ENCODE results near the gene STAG1.
"Not testable (repeated sequence)": the region's sequence is repeated elsewhere in the genome, so short reads cannot be mapped to it uniquely, and the experiment has no call there.

The STAG1 gene

GRCh38 chr3:136698361-136698760 is 53.8 kb downstream of the STAG1 start:
- no peak for DNase-seq

- DNase-seq, result no peak
Observed at GRCh38 chr3:136696797-136697196, 55.4 kb downstream of the STAG1 start.

- no peak for DNase-seq
Observed at GRCh38 chr3:136694321-136694720, 57.9 kb downstream of the STAG1 start.

GRCh38 chr3:136690599-136690998 is 61.6 kb downstream of the STAG1 start:
- no peak for DNase-seq

- no peak for DNase-seq
Observed at GRCh38 chr3:136685882-136686281, 66.3 kb downstream of the STAG1 start.

- no peak for DNase-seq
Observed at GRCh38 chr3:136682740-136683312, 69.4 kb downstream of the STAG1 start.

GRCh38 chr3:136678981-136679380 is 73.2 kb downstream of the STAG1 start:
- DNase-seq, result no peak

GRCh38 chr3:136676009-136676408 is 76.2 kb downstream of the STAG1 start:
- no peak for DNase-seq

GRCh38 chr3:136675150-136675858 is 76.9 kb downstream of the STAG1 start:
- DNase-seq, result no peak

- no peak for DNase-seq
Observed at GRCh38 chr3:136672457-136672856, 79.7 kb downstream of the STAG1 start.

- DNase-seq, result no peak
Observed at GRCh38 chr3:136671921-136672320, 80.3 kb downstream of the STAG1 start.

- no peak for DNase-seq
Observed at GRCh38 chr3:136670166-136670565, 82.0 kb downstream of the STAG1 start.

- DNase-seq, result no peak
Observed at GRCh38 chr3:136667081-136667480, 85.1 kb downstream of the STAG1 start.

- DNase-seq, result not testable (repeated sequence)
Observed at GRCh38 chr3:136666301-136666700, 85.9 kb downstream of the STAG1 start.

GRCh38 chr3:136664771-136665170 is 87.4 kb downstream of the STAG1 start:
- no peak for DNase-seq

- DNase-seq, result no peak
Observed at GRCh38 chr3:136661282-136661681, 90.9 kb downstream of the STAG1 start.

GRCh38 chr3:136658946-136659682 is 93.1 kb downstream of the STAG1 start:
- no peak for DNase-seq

GRCh38 chr3:136657526-136657925 is 94.7 kb downstream of the STAG1 start:
- DNase-seq, result no peak

- DNase-seq, result no peak
Observed at GRCh38 chr3:136653628-136654027, 98.5 kb downstream of the STAG1 start.

GRCh38 chr3:136651581-136651980 is 100.6 kb downstream of the STAG1 start:
- DNase-seq, result no peak

GRCh38 chr3:136650461-136650860 is 101.7 kb downstream of the STAG1 start:
- no peak for DNase-seq

GRCh38 chr3:136645915-136646314 is 106.3 kb downstream of the STAG1 start:
- DNase-seq, result no peak

GRCh38 chr3:136644212-136644611 is 108.0 kb downstream of the STAG1 start:
- DNase-seq, result no peak

- DNase-seq, result not testable (repeated sequence)
Observed at GRCh38 chr3:136643380-136643779, 108.8 kb downstream of the STAG1 start.
